Liver (tissue), 9 donors: ENCODE data around the gene WNT1. TPM values are rescaled to one million over a fixed set of nuclear protein-coding genes. Genes with fewer than 3 reads are reported as not detected.

Experiments used
- DNase-seq: peaks from one replicate; pipeline ENCODE4 v3.0.0-alpha.2; 2017; ENCODE audit warnings: low spot score
- H3K27ac ChIP-seq, 2 donors: one replicate each; pipeline ENCODE4 v1.7.0; 2013; ENCODE audit warnings: inconsistent platforms in 2 of 2, low read length in 2 of 2, control low read depth in 1 of 2, low read depth in 1 of 2, mild to moderate bottlenecking in 1 of 2
- H3K27me3 ChIP-seq, 4 donors: one replicate each; pipeline versions ENCODE4 v1.6.1 to v1.7.0; 2013; ENCODE audit warnings: low read length in 3 of 4, inconsistent platforms in 1 of 4, mild to moderate bottlenecking in 1 of 4, moderate library complexity in 1 of 4; ENCODE audit not compliant: control insufficient read depth in 4 of 4, insufficient read depth in 4 of 4
- H3K36me3 ChIP-seq, 4 donors: one replicate each; pipeline versions ENCODE4 v1.6.1 to v1.7.0; 2013; ENCODE audit warnings: low read length in 3 of 4, mild to moderate bottlenecking in 3 of 4, low read depth in 1 of 4, moderate library complexity in 1 of 4; ENCODE audit not compliant: control insufficient read depth in 4 of 4, insufficient read depth in 3 of 4
- H3K4me1 ChIP-seq, 4 donors: one replicate each; pipeline versions ENCODE4 v1.6.1 to v1.7.0; 2013; ENCODE audit warnings: low read length in 3 of 4, mild to moderate bottlenecking in 3 of 4, moderate library complexity in 1 of 4; ENCODE audit not compliant: control insufficient read depth in 4 of 4, insufficient read depth in 4 of 4
- H3K4me3 ChIP-seq, 3 donors: one replicate each; pipeline versions ENCODE4 v1.6.1 to v1.7.0; 2013; ENCODE audit warnings: low read length in 3 of 3, control low read depth in 1 of 3, low read depth in 1 of 3, mild to moderate bottlenecking in 1 of 3
- H3K9ac ChIP-seq, 2 donors: one replicate each; pipeline ENCODE4 v1.7.0; 2013; ENCODE audit warnings: low read length in 2 of 2, mild to moderate bottlenecking in 2 of 2, moderate library complexity in 2 of 2, control low read depth in 1 of 2, low read depth in 1 of 2
- H3K9me3 ChIP-seq, 4 donors: one replicate each; pipeline versions ENCODE4 v1.6.1 to v1.7.0; 2013; ENCODE audit warnings: low read length in 3 of 4; ENCODE audit not compliant: control insufficient read depth in 4 of 4
- EGR1 ChIP-seq, 2 donors: IDR thresholded peaks; 2 replicates each; pipeline ENCODE4 v1.6.1; 2016 to 2018; ENCODE audit warnings: antibody characterized with exemption in 2 of 2, low read depth in 2 of 2
- FOXA1 ChIP-seq: IDR thresholded peaks from 2 replicates; pipeline ENCODE4 v1.6.1; 2016; ENCODE audit warnings: antibody characterized with exemption
- FOXA2 ChIP-seq: IDR thresholded peaks from 2 replicates; pipeline ENCODE4 v1.6.1; 2016; ENCODE audit warnings: antibody characterized with exemption
- GABPA ChIP-seq, 2 donors: IDR thresholded peaks in 1 of 2; conservative IDR thresholded peaks in 1 of 2; 2 replicates each; pipeline ENCODE4 v1.6.1; 2016; ENCODE audit warnings: antibody characterized with exemption in 2 of 2, mild to moderate bottlenecking in 1 of 2, moderate library complexity in 1 of 2
- HNF4A ChIP-seq, 2 donors: conservative IDR thresholded peaks; 2 replicates each; pipeline ENCODE4 v1.6.1; 2016; ENCODE audit warnings: antibody characterized with exemption in 2 of 2, mild to moderate bottlenecking in 2 of 2
- HNF4G ChIP-seq: IDR thresholded peaks from 2 replicates; pipeline ENCODE4 v1.6.1; 2016; ENCODE audit warnings: antibody characterized with exemption
- RAD21 ChIP-seq, 2 donors: IDR thresholded peaks; 2 replicates each; pipeline ENCODE4 v1.6.1; 2016; ENCODE audit warnings: antibody characterized with exemption in 2 of 2, mild to moderate bottlenecking in 2 of 2
- RXRA ChIP-seq, 2 donors: IDR thresholded peaks; 2 replicates each; pipeline ENCODE4 v1.6.1; 2017 to 2018; ENCODE audit warnings: antibody characterized with exemption in 2 of 2, mild to moderate bottlenecking in 1 of 2
- SP1 ChIP-seq: IDR thresholded peaks from 2 replicates; pipeline ENCODE4 v1.6.1; 2018; ENCODE audit warnings: antibody characterized with exemption, mild to moderate bottlenecking
- WGBS: extraction: QIAGEN DNeasy Blood & Tissue Kit; methylation state at CpG from one replicate; pipeline ENCODE4 v1.1.7; 2013; 5-methylcytosine and 5-hydroxymethylcytosine counted together
- polyA plus RNA-seq, 2 donors: library from polyadenylated mRNA; stranded (reverse) in 1 of 2; unstranded in 1 of 2; fragments of 200-250 nt in 1 of 2; fragments of >200 nt in 1 of 2; fragmentation: Nextera tagmentation in 1 of 2; extraction: Ambion mirVana in 1 of 2; gene quantifications; one replicate each; pipeline versions ENCODE4 v1.2.1 to v1.2.3, GENCODE V29; 2013 to 2015
- total RNA-seq, 2 donors: library from RNA; depleted of rRNA; stranded (reverse); fragments of >200 nt; gene quantifications; one replicate each; pipeline ENCODE4 v1.2.3, GENCODE V29; 2014
- TF ChIP-seq, protein P1 (sequence below): IDR thresholded peaks from 2 replicates; pipeline ENCODE4 v1.6.1; 2016; ENCODE audit warnings: antibody characterized with exemption
- TF ChIP-seq, protein P2 (sequence below): fragments of 150-350 bp; IDR thresholded peaks from 2 replicates; pipeline ENCODE4 v1.5.1; 2017; ENCODE audit warnings: improper control_type of control experiment, low read depth, low read length; ENCODE audit not compliant: missing input control
- TF ChIP-seq, protein P3 (sequence below): IDR thresholded peaks from 2 replicates; pipeline ENCODE4 v1.6.1; 2016; ENCODE audit warnings: antibody characterized with exemption, mild to moderate bottlenecking
- TF ChIP-seq, protein P4 (sequence below): IDR thresholded peaks from 2 replicates; pipeline ENCODE4 v1.6.1; 2016; ENCODE audit warnings: antibody characterized with exemption
- donor health status: healthy.
- donor health status: healthy.
- donor health status: healthy.
- donor health status: healthy.
- donor health status: healthy.

The WNT1 gene
- total and polyA plus RNA-seq, 4 donors: not detected

DNA sequence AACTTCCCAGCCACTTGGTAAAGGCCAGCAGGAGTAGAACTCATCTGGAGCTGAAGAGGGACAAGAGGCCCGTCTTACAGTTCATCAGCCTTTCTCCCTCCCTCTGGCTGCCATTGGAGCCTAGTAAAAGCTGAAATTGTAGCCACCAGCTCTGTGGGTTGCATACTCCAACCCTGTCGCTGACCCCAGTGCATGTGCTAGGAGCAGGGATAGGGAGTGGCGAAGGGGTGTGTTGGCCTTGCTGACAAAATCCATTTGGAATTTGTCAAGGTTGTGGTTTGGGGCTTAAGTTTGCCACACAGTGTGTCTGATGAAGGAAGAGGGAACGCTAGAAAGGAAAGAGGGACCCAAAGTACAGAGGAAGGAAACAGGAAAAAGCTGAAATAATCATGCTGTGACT, 16.8 kb upstream of the WNT1 start:
- TF ChIP-seq FOXA2 (no peak), RXRA (IDR thresholded peaks at IDR 0.05) (no peak)
- TF ChIP-seq, protein P1, sequence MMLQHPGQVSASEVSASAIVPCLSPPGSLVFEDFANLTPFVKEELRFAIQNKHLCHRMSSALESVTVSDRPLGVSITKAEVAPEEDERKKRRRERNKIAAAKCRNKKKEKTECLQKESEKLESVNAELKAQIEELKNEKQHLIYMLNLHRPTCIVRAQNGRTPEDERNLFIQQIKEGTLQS: no peak
- TF ChIP-seq, protein P2, sequence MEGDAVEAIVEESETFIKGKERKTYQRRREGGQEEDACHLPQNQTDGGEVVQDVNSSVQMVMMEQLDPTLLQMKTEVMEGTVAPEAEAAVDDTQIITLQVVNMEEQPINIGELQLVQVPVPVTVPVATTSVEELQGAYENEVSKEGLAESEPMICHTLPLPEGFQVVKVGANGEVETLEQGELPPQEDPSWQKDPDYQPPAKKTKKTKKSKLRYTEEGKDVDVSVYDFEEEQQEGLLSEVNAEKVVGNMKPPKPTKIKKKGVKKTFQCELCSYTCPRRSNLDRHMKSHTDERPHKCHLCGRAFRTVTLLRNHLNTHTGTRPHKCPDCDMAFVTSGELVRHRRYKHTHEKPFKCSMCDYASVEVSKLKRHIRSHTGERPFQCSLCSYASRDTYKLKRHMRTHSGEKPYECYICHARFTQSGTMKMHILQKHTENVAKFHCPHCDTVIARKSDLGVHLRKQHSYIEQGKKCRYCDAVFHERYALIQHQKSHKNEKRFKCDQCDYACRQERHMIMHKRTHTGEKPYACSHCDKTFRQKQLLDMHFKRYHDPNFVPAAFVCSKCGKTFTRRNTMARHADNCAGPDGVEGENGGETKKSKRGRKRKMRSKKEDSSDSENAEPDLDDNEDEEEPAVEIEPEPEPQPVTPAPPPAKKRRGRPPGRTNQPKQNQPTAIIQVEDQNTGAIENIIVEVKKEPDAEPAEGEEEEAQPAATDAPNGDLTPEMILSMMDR: no peak
- WGBS: 51% methylated on average over 4 of the region's 4 CpGs

DNA sequence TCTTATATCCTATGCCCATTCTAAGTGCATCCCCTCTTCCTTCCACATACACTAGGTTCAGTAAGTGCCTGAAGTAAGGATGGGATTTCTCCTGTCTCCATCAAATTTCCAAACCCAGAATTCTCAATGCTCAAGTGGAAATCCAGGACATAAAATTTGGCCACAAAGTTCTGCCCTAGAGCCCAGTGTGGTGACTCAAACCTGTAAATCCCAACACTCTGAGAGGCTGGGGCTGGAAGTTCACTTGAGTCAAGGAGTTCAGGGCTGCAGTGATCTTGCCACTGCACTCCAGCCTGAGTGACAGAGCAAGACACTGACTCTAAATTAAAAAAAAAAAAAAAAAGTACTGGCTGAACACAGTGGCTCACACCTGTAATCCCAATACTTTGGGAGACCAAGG, 16.3 kb upstream of the WNT1 start:
- Histone ChIP-seq H3K9ac (no peak overlapping the region), H3K9me3 (no peaks in the 10 kb centered on the region), H3K36me3 (no peaks in the 10 kb centered on the region), H3K4me3 (no peak overlapping the region), H3K27ac (no peak overlapping the region), H3K4me1 (peaks cover 0 to 8% (median 3%) of the 10 kb centered on the region in 4 donors), H3K27me3 (no peaks in the 10 kb centered on the region)
- TF ChIP-seq HNF4A (conservative IDR thresholded peaks at IDR 0.05): no peak
- no peak for TF ChIP-seq HNF4G
- TF ChIP-seq, protein P3, sequence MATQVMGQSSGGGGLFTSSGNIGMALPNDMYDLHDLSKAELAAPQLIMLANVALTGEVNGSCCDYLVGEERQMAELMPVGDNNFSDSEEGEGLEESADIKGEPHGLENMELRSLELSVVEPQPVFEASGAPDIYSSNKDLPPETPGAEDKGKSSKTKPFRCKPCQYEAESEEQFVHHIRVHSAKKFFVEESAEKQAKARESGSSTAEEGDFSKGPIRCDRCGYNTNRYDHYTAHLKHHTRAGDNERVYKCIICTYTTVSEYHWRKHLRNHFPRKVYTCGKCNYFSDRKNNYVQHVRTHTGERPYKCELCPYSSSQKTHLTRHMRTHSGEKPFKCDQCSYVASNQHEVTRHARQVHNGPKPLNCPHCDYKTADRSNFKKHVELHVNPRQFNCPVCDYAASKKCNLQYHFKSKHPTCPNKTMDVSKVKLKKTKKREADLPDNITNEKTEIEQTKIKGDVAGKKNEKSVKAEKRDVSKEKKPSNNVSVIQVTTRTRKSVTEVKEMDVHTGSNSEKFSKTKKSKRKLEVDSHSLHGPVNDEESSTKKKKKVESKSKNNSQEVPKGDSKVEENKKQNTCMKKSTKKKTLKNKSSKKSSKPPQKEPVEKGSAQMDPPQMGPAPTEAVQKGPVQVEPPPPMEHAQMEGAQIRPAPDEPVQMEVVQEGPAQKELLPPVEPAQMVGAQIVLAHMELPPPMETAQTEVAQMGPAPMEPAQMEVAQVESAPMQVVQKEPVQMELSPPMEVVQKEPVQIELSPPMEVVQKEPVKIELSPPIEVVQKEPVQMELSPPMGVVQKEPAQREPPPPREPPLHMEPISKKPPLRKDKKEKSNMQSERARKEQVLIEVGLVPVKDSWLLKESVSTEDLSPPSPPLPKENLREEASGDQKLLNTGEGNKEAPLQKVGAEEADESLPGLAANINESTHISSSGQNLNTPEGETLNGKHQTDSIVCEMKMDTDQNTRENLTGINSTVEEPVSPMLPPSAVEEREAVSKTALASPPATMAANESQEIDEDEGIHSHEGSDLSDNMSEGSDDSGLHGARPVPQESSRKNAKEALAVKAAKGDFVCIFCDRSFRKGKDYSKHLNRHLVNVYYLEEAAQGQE: no peak
- no peak for TF ChIP-seq RAD21 (IDR thresholded peaks at IDR 0.05)
- TF ChIP-seq GABPA (IDR thresholded peaks at IDR 0.05 in 1 of 2, conservative IDR thresholded peaks at IDR 0.05 in 1 of 2): no peak
- TF ChIP-seq, protein P1: no peak
- TF ChIP-seq, protein P4, sequence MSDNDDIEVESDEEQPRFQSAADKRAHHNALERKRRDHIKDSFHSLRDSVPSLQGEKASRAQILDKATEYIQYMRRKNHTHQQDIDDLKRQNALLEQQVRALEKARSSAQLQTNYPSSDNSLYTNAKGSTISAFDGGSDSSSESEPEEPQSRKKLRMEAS: no peak
- no peak for DNase-seq

More for the DNA sequence above, 16.8 kb upstream of the WNT1 start:
- peaks cover 0 to 12% (median 5%) of the 10 kb centered on the region in 4 donors for H3K4me1 ChIP-seq
- no peaks in the 10 kb centered on the region for H3K27me3 ChIP-seq
- H3K36me3 ChIP-seq: no peaks in the 10 kb centered on the region
- no peak overlapping the region for H3K27ac ChIP-seq
- no peaks in the 10 kb centered on the region for H3K9me3 ChIP-seq
- no peak overlapping the region for H3K9ac ChIP-seq
- H3K4me3 ChIP-seq: no peak overlapping the region
- DNase-seq: no peak

DNA sequence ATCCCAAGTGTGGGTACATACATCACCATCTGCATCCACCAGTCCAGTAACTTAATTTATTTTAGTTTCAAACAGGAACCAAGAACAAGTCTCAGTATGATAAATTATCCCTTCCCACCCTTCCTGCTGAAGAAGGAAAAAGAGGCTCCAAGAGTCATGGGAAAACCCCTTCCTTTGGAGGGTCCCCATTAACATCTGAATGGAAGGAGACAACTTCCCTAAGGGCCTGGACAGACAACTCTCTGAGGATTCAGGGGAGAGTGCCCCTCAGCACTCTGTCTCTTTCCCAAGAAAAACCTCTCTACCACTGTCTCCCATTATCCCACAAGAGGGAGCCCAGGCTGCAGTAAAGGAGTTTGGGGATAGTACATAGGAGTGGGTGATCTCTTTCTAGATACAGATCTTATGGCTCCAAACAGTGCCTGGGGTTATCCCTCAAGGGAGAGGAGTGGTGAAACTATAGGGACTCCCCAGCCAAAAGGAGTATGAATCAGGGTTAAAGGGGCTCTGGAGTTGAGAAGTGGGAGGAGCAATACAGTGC, 12.8 kb upstream of the WNT1 start:
- Histone ChIP-seq H3K4me3 (no peak overlapping the region), H3K27ac (no peak overlapping the region), H3K36me3 (no peaks in the 10 kb centered on the region), H3K9ac (no peak overlapping the region), H3K9me3 (no peaks in the 10 kb centered on the region), H3K4me1 (peaks cover 0 to 6% (median 3%) of the 10 kb centered on the region in 4 donors), H3K27me3 (peaks cover 0 to 6% (median 0%) of the 10 kb centered on the region in 4 donors)
- no peak for DNase-seq
- TF ChIP-seq SP1: no peak
- TF ChIP-seq FOXA1: no peak
- TF ChIP-seq EGR1 (IDR thresholded peaks at IDR 0.05; ENCODE audit: low read depth in 2 of 2): no peak
- TF ChIP-seq, protein P4: no peak
- TF ChIP-seq HNF4G: no peak
- TF ChIP-seq RAD21 (IDR thresholded peaks at IDR 0.05): peak; percentile 18 to 34
